ENCODE results near the gene FTO. TPM values are rescaled to one million over a fixed set of nuclear protein-coding genes. Genes with fewer than 3 reads are reported as not detected.

FTO gene
- total RNA-seq, 2 experiments from 2014 or later = 48.6 to 53.2 TPM

DNA sequence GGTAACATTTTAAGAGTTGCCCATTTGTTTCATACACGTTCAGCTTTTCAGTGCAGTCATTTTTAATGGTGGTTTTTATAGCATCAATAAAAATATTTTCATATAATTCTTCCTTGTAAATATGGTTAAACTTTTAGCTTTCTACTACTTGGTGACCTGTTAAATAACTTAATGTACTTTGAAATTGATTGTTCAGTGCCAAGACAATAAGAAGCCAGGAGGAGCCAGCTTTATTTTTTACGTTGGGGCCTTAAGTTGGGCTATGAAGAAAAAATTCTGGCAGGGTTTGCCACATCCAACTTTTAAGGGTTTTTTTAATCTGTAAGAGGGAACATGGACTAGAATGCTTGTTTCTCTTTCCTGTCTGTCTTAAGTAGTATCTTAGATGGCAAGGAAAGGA is 284.2 kb downstream of the FTO start:
- Mint-ChIP-seq H3K27me3 (no peaks in the 10 kb centered on the region), H3K4me1 (ENCODE audit: low read depth) (peaks cover 7% of the 10 kb centered on the region), H3K4me3 (no peak overlapping the region), H3K36me3 (ENCODE audit: low read depth) (no peaks in the 10 kb centered on the region), H3K27ac (no peak overlapping the region), H3K9me3 (no peaks in the 10 kb centered on the region)
- ChIA-PET POLR2A (interaction anchor here (0.6 kb wide), 1 partner anchor 11 kb away, joined by 3 read pairs; no protein-coding TSS in a partner anchor), CTCF (no interaction called here)
- TF ChIP-seq, protein P1, sequence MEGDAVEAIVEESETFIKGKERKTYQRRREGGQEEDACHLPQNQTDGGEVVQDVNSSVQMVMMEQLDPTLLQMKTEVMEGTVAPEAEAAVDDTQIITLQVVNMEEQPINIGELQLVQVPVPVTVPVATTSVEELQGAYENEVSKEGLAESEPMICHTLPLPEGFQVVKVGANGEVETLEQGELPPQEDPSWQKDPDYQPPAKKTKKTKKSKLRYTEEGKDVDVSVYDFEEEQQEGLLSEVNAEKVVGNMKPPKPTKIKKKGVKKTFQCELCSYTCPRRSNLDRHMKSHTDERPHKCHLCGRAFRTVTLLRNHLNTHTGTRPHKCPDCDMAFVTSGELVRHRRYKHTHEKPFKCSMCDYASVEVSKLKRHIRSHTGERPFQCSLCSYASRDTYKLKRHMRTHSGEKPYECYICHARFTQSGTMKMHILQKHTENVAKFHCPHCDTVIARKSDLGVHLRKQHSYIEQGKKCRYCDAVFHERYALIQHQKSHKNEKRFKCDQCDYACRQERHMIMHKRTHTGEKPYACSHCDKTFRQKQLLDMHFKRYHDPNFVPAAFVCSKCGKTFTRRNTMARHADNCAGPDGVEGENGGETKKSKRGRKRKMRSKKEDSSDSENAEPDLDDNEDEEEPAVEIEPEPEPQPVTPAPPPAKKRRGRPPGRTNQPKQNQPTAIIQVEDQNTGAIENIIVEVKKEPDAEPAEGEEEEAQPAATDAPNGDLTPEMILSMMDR (IDR thresholded peaks at IDR 0.05) = no peak
- DNase-seq (no peak), ATAC-seq (no peak)
- intact Hi-C loops (cut with micrococcal nuclease) = no loop called here

DNA sequence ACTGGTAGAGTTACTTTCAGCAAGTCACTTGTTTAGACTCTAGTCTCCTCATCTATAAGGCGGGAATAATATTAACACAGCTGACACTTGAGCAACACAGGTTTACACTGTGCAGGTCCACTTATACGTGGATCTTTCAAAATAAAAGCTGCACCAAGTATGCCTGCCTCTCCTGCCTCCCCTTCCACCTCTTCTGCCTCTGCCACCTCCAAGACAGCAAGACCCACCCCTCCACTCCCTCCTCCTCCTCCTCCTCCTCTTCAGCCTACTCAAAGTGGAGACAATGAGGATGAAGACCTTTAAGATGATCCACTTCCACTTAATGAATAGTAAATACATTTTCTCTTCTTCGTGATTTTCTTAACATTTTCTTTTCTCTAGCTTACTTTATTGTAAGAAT is 285.6 kb downstream of the FTO start:
- TF ChIP-seq, protein P1 (IDR thresholded peaks at IDR 0.05) = no peak
- no peak overlapping the region for H3K4me3 Mint-ChIP-seq
- intact Hi-C loops (cut with micrococcal nuclease) = no loop called here
- ChIA-PET POLR2A (no interaction called here), CTCF (interaction anchor here (1.1 kb wide), 1 partner anchor 25 kb away, joined by 3 read pairs; no protein-coding TSS in a partner anchor)
- no peak overlapping the region for H3K27ac Mint-ChIP-seq
- no peaks in the 10 kb centered on the region for H3K9me3 Mint-ChIP-seq
- DNase-seq (no peak), ATAC-seq (no peak)
- H3K27me3 Mint-ChIP-seq = no peaks in the 10 kb centered on the region
- peaks cover 7% of the 10 kb centered on the region for H3K4me1 Mint-ChIP-seq (ENCODE audit: low read depth)
- H3K36me3 Mint-ChIP-seq (ENCODE audit: low read depth) = no peaks in the 10 kb centered on the region

DNA sequence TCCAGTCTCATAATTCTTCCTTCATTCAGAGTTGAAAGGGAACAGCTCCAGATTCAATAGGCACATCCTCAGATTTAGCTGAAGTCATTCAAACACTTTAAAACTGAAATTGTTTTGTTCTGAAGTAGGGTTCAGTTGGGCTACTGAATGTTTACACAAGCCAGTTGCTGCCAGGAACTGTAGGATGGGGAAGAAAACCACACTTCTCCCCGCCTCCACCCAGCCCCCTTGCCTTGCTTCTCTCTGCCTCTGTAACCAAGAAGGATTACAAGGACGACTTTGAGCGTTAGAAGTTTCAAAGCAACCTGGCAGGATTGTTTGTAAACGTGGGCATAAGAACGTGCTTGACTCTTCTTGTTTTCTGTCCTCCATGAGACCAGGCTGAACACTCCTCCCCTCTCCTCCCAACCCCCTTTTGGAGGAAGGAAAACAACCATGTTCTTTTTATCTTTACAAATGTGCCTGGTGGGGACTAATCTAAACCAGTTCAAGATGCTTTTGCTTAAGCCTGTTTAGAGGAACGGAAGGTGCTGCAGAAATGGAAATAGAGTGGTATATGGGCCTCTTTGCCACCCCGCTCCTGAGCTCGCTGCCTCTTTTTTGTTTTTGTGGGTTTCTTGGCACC is 287.9 kb downstream of the FTO start:
- H3K4me1 Mint-ChIP-seq (ENCODE audit: low read depth) = peaks cover 7% of the 10 kb centered on the region
- intact Hi-C loops (cut with micrococcal nuclease) = no loop called here
- DNase-seq (no peak), ATAC-seq (no peak)
- H3K36me3 Mint-ChIP-seq (ENCODE audit: low read depth) = no peaks in the 10 kb centered on the region
- TF ChIP-seq, protein P1 (IDR thresholded peaks at IDR 0.05) = no peak
- CTCF ChIA-PET = no interaction called here
- no peaks in the 10 kb centered on the region for H3K27me3 Mint-ChIP-seq
- H3K4me3 Mint-ChIP-seq = no peak overlapping the region
- no peaks in the 10 kb centered on the region for H3K9me3 Mint-ChIP-seq
- POLR2A ChIA-PET = interaction anchor here (1.0 kb wide), 1 partner anchor 44 kb away, joined by 3 read pairs; no protein-coding TSS in a partner anchor
- H3K27ac Mint-ChIP-seq = no peak overlapping the region

DNA sequence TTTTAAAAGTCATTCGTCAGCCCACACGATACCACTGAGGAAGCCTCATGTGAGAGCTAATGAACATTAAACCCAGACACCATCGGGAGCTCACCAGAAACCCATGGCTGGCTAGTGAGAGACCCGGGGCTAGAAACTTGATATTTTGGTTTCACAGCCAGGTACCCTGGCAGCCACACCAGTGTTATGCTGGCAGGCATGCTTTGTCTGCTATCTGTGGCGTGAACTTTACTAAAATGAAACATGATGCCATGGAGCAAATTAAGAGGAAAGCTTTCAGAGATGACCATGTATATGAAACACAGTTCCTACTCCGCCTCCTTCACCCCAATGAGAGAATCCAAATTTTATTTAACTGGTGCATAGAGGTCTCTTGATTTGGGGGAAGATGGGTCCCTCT is 291.4 kb downstream of the FTO start:
- CTCF ChIA-PET = no interaction called here
- no peak for DNase-seq

DNA sequence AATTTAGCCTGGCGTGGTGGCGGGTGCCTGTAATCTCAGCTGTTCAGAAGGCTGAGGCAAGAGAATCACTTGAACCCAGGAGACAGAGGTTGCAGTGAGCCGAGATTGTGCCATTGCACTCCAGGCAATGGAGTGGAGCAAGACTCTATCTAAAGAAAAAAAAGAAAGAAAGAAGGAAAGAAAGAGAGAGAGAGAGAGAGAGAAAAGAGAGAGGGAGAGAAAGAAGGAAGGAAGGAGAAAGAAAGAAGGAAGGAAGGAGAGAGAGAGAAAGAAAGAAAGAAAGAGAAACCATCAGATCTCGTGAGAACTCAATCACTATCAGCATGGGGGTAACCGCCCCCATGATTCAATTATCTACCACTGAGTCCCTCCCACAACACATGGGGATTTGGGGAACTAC is 293.0 kb downstream of the FTO start:
- POLR2A ChIA-PET = no interaction called here
- intact Hi-C loops (cut with micrococcal nuclease) = no loop called here

More for the DNA sequence above, 291.4 kb downstream of the FTO start:
- no peaks in the 10 kb centered on the region for H3K9me3 Mint-ChIP-seq
- H3K27ac Mint-ChIP-seq = no peak overlapping the region
- TF ChIP-seq, protein P1 (IDR thresholded peaks at IDR 0.05) = no peak
- H3K4me3 Mint-ChIP-seq = no peak overlapping the region
- H3K4me1 Mint-ChIP-seq (ENCODE audit: low read depth) = peaks cover 7% of the 10 kb centered on the region
- H3K36me3 Mint-ChIP-seq (ENCODE audit: low read depth) = no peaks in the 10 kb centered on the region
- ATAC-seq = no peak
- POLR2A ChIA-PET = no interaction called here
- no peaks in the 10 kb centered on the region for H3K27me3 Mint-ChIP-seq
- intact Hi-C loops (cut with micrococcal nuclease) = no loop called here

More for the DNA sequence above, 293.0 kb downstream of the FTO start:
- CTCF ChIA-PET = no interaction called here
- no peaks in the 10 kb centered on the region for H3K36me3 Mint-ChIP-seq (ENCODE audit: low read depth)
- TF ChIP-seq, protein P1 (IDR thresholded peaks at IDR 0.05) = no peak
- no peak overlapping the region for H3K4me3 Mint-ChIP-seq
- H3K4me1 Mint-ChIP-seq (ENCODE audit: low read depth) = peaks cover 3% of the 10 kb centered on the region
- no peak overlapping the region for H3K27ac Mint-ChIP-seq
- ATAC-seq (no peak), DNase-seq (no peak)
- no peaks in the 10 kb centered on the region for H3K27me3 Mint-ChIP-seq
- no peaks in the 10 kb centered on the region for H3K9me3 Mint-ChIP-seq

Data from activated CD8-positive, alpha-beta T cell treated with anti-CD3 and anti-CD28 coated beads for 36 hours (primary cell).